Measurements from ENCODE around the gene CDC42EP2.

Gene CDC42EP2

DNA sequence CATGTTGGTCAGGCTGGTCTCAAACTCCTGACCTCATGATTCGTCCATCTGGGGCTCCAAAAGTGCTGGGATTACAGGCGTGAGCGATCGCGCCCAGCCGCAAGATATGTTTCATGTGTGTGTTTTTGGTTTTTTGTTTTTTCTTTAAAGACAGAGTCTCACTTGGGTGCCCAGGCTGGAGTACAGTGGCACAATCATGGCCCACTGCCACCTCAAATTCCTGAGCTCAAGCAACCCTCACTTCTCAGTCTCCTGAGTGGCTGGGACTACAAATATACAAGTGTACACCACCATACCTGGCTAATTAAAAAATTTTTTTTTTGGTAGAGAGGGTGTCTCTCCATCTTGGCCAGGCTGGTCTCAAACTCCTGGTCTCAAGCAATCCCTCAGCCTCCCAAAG is 48.3 kb downstream of the CDC42EP2 start:
- DNase-seq: no peak

DNA sequence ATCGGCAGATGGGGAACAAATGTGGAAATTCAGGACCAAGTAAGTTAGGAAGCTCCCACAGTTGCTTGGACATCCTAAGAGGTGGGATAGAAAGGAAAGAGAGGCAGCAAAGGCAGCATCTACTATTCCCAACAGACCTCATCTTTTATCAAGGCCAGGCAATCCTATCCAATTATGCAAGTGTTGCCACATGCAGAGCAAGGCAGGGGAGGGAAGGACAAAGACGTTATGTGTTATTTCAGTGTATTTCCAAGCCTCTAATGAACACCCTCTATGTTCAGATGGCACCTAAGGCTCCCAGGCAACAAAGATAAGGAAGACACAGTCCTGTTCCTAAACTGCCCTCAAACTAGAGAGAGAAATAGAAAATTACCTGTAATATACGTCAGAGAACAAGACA is 49.1 kb downstream of the CDC42EP2 start:
- no peak for DNase-seq

DNA sequence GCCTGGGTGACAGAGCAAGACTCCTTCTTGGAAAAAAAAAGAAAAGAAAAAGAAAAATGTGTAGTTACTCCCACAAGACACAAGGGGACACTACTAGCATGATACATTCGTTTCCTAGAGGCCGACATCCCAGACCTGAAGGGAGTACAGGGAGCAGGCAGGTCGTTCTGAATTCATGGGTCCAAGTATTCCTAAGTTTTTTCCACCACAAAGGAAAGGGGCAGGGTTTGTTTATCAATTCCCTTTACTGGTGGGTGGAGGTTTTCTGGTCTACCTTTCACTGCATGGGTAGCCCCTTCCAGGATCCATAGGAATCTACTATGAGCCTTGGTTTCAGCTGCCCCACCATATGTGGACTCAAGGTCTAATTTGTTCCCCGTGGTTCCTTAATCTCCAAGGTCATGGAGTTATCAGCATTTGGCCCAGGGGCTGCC is 51.7 kb downstream of the CDC42EP2 start:
- DNase-seq: peak; percentile 82

DNA sequence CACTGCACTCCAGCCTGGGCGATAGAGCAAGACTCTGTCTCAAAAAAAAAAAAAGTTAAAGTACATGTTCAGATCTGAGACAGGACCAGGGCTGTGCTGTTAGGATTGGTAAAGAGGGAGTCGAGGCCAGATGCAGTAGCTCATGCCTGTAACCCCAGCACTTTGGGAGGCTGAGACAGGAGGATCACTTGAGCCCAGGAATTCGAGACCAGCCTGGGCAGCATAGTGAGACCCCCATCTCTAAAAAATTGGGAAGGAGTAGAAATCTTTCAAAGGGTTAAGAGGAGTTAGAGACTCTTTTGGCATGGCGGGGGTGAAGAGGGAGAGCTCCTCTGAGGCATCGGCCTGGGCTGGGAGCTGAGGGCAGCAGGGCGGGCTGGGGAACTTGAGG is 56.0 kb downstream of the CDC42EP2 start:
- DNase-seq: no peak
